GM12878 (cell line): ENCODE measurements around the gene DNASE2. TPM values are rescaled to one million over a fixed set of nuclear protein-coding genes. Genes with fewer than 3 reads are reported as not detected.

ENCODE experiments used
- ATAC-seq: fragments of 200-7000 bp; cut with Tn5 transposase; 3 replicates; pipeline ENCODE4 v1.9.1; 2020; ENCODE audit warnings: mild to moderate bottlenecking, moderate library complexity
- BruUV-seq: library from RNA; stranded (reverse); fragments of 400-500 nt; replicated peaks from 2 replicates; lab custom pipeline; 2021; lab: Mats Ljungman, UMichigan
- CTCF ChIA-PET: fragments of 300-600 bp; sonication (Branson Sonifier 250); formaldehyde crosslinking; extraction: SDS; loops from one replicate; lab custom pipeline; 2021; ENCODE audit warnings: inconsistent platforms; lab: Yijun Ruan, JAX
- POLR2A ChIA-PET: fragments of 350-600 bp; formaldehyde crosslinking; extraction: SDS; loops from one replicate; lab custom pipeline; 2021; ENCODE audit warnings: inconsistent platforms; lab: Charles Lee
- RAD21 ChIA-PET: fragments of 300-600 bp; sonication (Branson Sonifier 250); formaldehyde crosslinking; loops from one replicate; lab custom pipeline; 2023; ENCODE audit warnings: antibody characterized with exemption; ENCODE audit not compliant: unreplicated experiment; lab: Charles Lee
- SMC1A ChIA-PET: fragments of 300-600 bp; sonication (Branson Sonifier 250); formaldehyde crosslinking; loops from one replicate; lab custom pipeline; 2023; ENCODE audit not compliant: unreplicated experiment, uncharacterized antibody; lab: Charles Lee
- DNase-seq: peaks from one replicate; pipeline ENCODE4 v3.0.0-alpha.2; 2011; ENCODE audit warnings: low read depth, low spot score
- FAIRE-seq: peaks from 3 replicates; lab custom pipeline; 2011; peaks lifted over from hg19 to GRCh38; lab: Jason Lieb, UNC
- H2AFZ ChIP-seq: 2 replicates; pipeline ENCODE4 v1.6.0; 2011; ENCODE audit warnings: low read depth, low read length, control low read depth; ENCODE audit not compliant: control insufficient read depth
- H3K27ac ChIP-seq: 2 replicates; pipeline ENCODE4 v1.5.1; 2011; ENCODE audit warnings: control low read depth; ENCODE audit not compliant: control insufficient read depth, insufficient read depth
- H3K27me3 ChIP-seq, 2 experiments: replicated peaks in 1 of 2; 2 replicates each; pipeline versions ENCODE4 v1.6.0 to v1.6.1; 2011; ENCODE audit warnings: low read length in 1 of 2; ENCODE audit not compliant: control insufficient read depth in 2 of 2, insufficient read depth in 2 of 2
- H3K36me3 ChIP-seq, 2 experiments: 2 replicates each; pipeline ENCODE4 v1.5.1; 2011; ENCODE audit warnings: low read length in 1 of 2; ENCODE audit not compliant: control insufficient read depth in 2 of 2, insufficient read depth in 2 of 2
- H3K4me1 ChIP-seq: 2 replicates; pipeline ENCODE4 v1.6.1; 2011; ENCODE audit warnings: mild to moderate bottlenecking, low read length, moderate library complexity, mixed read lengths; ENCODE audit not compliant: control insufficient read depth, insufficient read depth
- H3K4me2 ChIP-seq: 2 replicates; pipeline ENCODE4 v1.6.0; 2011; ENCODE audit warnings: control low read depth; ENCODE audit not compliant: control insufficient read depth, insufficient read depth
- H3K4me3 ChIP-seq: fragments of 200-600 bp; sonication (generic); 2 replicates; pipeline ENCODE4 v1.5.1; 2016
- H3K79me2 ChIP-seq: 2 replicates; pipeline ENCODE4 v1.6.0; 2011; ENCODE audit warnings: low read length; ENCODE audit not compliant: control insufficient read depth, insufficient read depth
- H3K9ac ChIP-seq: 2 replicates; pipeline ENCODE4 v1.8.0; 2011; ENCODE audit warnings: low read length, control low read depth, mixed read lengths; ENCODE audit not compliant: control insufficient read depth, insufficient read depth
- H3K9me3 ChIP-seq: replicated peaks from 3 replicates; pipeline ENCODE4 v1.5.1; 2011; ENCODE audit warnings: mild to moderate bottlenecking, low read length; ENCODE audit not compliant: control insufficient read depth, insufficient read depth
- H4K20me1 ChIP-seq: 2 replicates; pipeline ENCODE4 v1.6.0; 2011; ENCODE audit not compliant: control insufficient read depth, insufficient read depth
- ASH2L ChIP-seq: fragments of 300-600, 200-600 bp; sonication (generic); IDR thresholded peaks from 2 replicates; pipeline ENCODE4 v1.6.1; 2017; ENCODE audit warnings: low read depth, mild to moderate bottlenecking, borderline replicate concordance
- BACH1 ChIP-seq: fragments of 450-650 bp; IDR thresholded peaks from 2 replicates; pipeline ENCODE4 v1.6.1; 2017; ENCODE audit warnings: mild to moderate bottlenecking, borderline replicate concordance
- BRCA1 ChIP-seq: IDR thresholded peaks from 2 replicates; pipeline ENCODE4 v1.6.1; 2011; ENCODE audit warnings: low read depth, low read length, improper control_type of control experiment
- CBX5 ChIP-seq: sonication (generic); IDR thresholded peaks from 2 replicates; pipeline ENCODE4 v1.6.1; 2016; ENCODE audit warnings: low read depth, moderate library complexity, mild to moderate bottlenecking, inconsistent platforms
- CHD1 ChIP-seq: IDR thresholded peaks from 2 replicates; pipeline ENCODE4 v1.6.1; 2012; ENCODE audit warnings: low read depth, low read length, improper control_type of control experiment
- CREM ChIP-seq: IDR thresholded peaks from 2 replicates; pipeline ENCODE4 v1.6.1; 2014; ENCODE audit warnings: antibody characterized with exemption, low read depth
- EP300 ChIP-seq, 2 experiments: fragments of 150-350 bp in 1 of 2; IDR thresholded peaks; 2 replicates each; pipeline ENCODE4 v1.6.1; 2011 to 2012; ENCODE audit warnings: low read depth in 2 of 2, low read length in 2 of 2, borderline replicate concordance in 1 of 2, improper control_type of control experiment in 1 of 2, inconsistent platforms in 1 of 2; ENCODE audit not compliant: control insufficient read depth in 1 of 2
- MYB ChIP-seq: fragments of 150-350 bp; IDR thresholded peaks from 2 replicates; pipeline ENCODE4 v1.6.1; 2014; ENCODE audit warnings: mild to moderate bottlenecking, low read depth, low read length, borderline replicate concordance
- NR2C1 ChIP-seq: fragments of 450-650 bp; IDR thresholded peaks from 2 replicates; pipeline ENCODE4 v1.6.1; 2017; ENCODE audit warnings: antibody characterized with exemption, mild to moderate bottlenecking, moderate library complexity
- RB1 ChIP-seq: fragments of 450-650 bp; formaldehyde crosslinking; IDR thresholded peaks from 2 replicates; pipeline ENCODE4 v1.6.1; 2017; ENCODE audit warnings: mild to moderate bottlenecking, borderline replicate concordance
- REST ChIP-seq: IDR thresholded peaks from 2 replicates; pipeline ENCODE4 v1.6.1; 2012; ENCODE audit warnings: mild to moderate bottlenecking, low read depth, low read length
- YBX1 ChIP-seq: fragments of 450-650 bp; IDR thresholded peaks from 2 replicates; pipeline ENCODE4 v1.6.1; 2016; ENCODE audit warnings: antibody characterized with exemption
- YY1 ChIP-seq: IDR thresholded peaks from 2 replicates; pipeline ENCODE4 v1.6.1; 2011; ENCODE audit warnings: low read depth, mild to moderate bottlenecking, low read length
- ZNF24 ChIP-seq: fragments of 450-650 bp; IDR thresholded peaks from 2 replicates; pipeline ENCODE4 v1.6.1; 2017; ENCODE audit warnings: antibody characterized with exemption, mild to moderate bottlenecking
- WGBS: methylation state at CpG from one replicate; pipeline ENCODE4 v1.1.6; 2016; ENCODE audit warnings: low lambda C conversion rate; ENCODE audit not compliant: insufficient replicate concordance, insufficient coverage; ENCODE audit errors: missing lambda C conversion rate; 5-methylcytosine and 5-hydroxymethylcytosine counted together
- in situ Hi-C: fragments of 300-500 bp; cut with MboI; formaldehyde crosslinking; loops from 9 replicates; pipeline ENCODE4 v1.14.3; 2018; ENCODE audit warnings: mixed read lengths
- intact Hi-C: fragments of 100-400 bp; cut with micrococcal nuclease; formaldehyde crosslinking; loops from one replicate; pipeline ENCODE4 v1.14.2; 2022; ENCODE audit not compliant: unreplicated experiment
- polyA plus RNA-seq, 11 experiments: library from polyadenylated mRNA; depleted of rRNA in 4 of 11; unstranded in 6 of 11; stranded (reverse) in 5 of 11; fragments of >200 nt; fragmentation: Nextera tagmentation in 4 of 11; fragmentation: Illumina TruSeq in 1 of 11; extraction: Ambion mirVana in 4 of 11; extraction: Trizol in 1 of 11; gene quantifications; 1 replicate in 1 of 11; 2 replicates in 10 of 11; pipeline versions ENCODE4 v1.2.1 to v1.2.3, GENCODE V29; 2011 to 2016; ENCODE audit warnings: inconsistent platforms in 2 of 11, missing spikeins in 2 of 11, low read depth in 1 of 11
- total RNA-seq, 4 experiments: library from RNA; depleted of rRNA in 3 of 4; stranded (reverse); fragments of >200 nt in 3 of 4; fragmentation: Illumina TruSeq in 1 of 4; extraction: Trizol in 1 of 4; gene quantifications; 2 replicates each; pipeline versions ENCODE4 v1.2.1 to v1.2.3, GENCODE V29; 2013 to 2021
- TF ChIP-seq, protein P1 (sequence below): IDR thresholded peaks from 2 replicates; pipeline ENCODE4 v1.6.1; 2012; ENCODE audit warnings: low read length, inconsistent platforms
- TF ChIP-seq, protein P2 (sequence below): IDR thresholded peaks from 2 replicates; pipeline ENCODE4 v1.6.1; 2012; ENCODE audit warnings: improper control_type of control experiment, low read depth, low read length; ENCODE audit not compliant: insufficient replicate concordance

DNASE2 gene
- total and polyA plus RNA-seq, 10 of the 15 experiments (the other 5 are each of a cell fraction or from before 2014, with no cell fraction given), result 4.9 to 32.1 (median 22.0) TPM

DNA sequence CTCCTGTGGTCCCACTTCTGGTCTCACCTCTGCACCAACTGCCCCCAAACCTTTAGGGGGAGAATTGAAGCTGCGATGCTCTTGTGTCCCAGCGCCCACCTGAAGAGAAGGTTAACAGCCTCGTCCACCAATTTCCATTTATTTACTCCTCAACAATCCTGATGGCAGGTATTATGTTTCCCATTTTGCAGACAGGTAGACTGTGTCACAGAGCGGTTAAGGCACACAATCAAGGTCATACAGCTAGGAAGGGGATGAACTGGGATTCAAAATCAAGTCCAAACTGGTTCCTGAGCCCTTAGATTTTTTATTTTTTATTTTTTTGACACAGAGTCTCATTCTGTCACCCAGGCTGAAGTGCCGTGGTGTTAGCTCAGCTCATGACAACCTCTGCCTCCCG lies 6.2 kb downstream of the DNASE2 start:
- Histone ChIP-seq H2AFZ (no peak overlapping the region), H4K20me1 (no peaks in the 10 kb centered on the region), H3K27me3 (no peaks in the 10 kb centered on the region), H3K9ac (no peak overlapping the region), H3K27ac (no peak overlapping the region), H3K4me3 (no peak overlapping the region), H3K4me1 (peaks cover under 1% of the 10 kb centered on the region; the same call in 1 of the 2 replicates), H3K79me2 (no peaks in the 10 kb centered on the region), H3K4me2 (no peak overlapping the region), H3K36me3 (peaks cover 0 to 4% of the 10 kb centered on the region in 2 experiments; a peak in 2 of 4 replicates), H3K9me3 (no peaks in the 10 kb centered on the region; the same call in 2 of the 3 replicates)
- POLR2A ChIA-PET, result no interaction called here
- ATAC-seq (no peak), DNase-seq (no peak), FAIRE-seq (no peak)
- in situ Hi-C loops (no loop called here), intact Hi-C loops (no loop called here)
- CTCF ChIA-PET, result interaction anchor here (1.7 kb wide), 1 partner anchor 10 kb away, joined by 6 read pairs; no protein-coding TSS in a partner anchor
- RAD21 ChIA-PET, result no interaction called here
- SMC1A ChIA-PET, result no interaction called here
- no TSS peak for BruUV-seq
- WGBS, result 87% methylated on average over 6 of the region's 6 CpGs
- TF ChIP-seq YBX1 (no peak), NR2C1 (no peak), BRCA1 (no peak), ZNF24 (no peak), ASH2L (no peak), MYB (no peak), RB1 (no peak), REST (no peak), EP300 (IDR thresholded peaks at IDR 0.05; ENCODE audit: borderline replicate concordance in 1 of 2, control insufficient read depth in 1 of 2, low read depth in 2 of 2, low read length in 2 of 2) (no peak), YY1 (no peak), CBX5 (no peak), CREM (no peak), BACH1 (no peak), CHD1 (no peak)
- TF ChIP-seq, protein P1, sequence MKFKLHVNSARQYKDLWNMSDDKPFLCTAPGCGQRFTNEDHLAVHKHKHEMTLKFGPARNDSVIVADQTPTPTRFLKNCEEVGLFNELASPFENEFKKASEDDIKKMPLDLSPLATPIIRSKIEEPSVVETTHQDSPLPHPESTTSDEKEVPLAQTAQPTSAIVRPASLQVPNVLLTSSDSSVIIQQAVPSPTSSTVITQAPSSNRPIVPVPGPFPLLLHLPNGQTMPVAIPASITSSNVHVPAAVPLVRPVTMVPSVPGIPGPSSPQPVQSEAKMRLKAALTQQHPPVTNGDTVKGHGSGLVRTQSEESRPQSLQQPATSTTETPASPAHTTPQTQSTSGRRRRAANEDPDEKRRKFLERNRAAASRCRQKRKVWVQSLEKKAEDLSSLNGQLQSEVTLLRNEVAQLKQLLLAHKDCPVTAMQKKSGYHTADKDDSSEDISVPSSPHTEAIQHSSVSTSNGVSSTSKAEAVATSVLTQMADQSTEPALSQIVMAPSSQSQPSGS, result no peak
- TF ChIP-seq, protein P2, sequence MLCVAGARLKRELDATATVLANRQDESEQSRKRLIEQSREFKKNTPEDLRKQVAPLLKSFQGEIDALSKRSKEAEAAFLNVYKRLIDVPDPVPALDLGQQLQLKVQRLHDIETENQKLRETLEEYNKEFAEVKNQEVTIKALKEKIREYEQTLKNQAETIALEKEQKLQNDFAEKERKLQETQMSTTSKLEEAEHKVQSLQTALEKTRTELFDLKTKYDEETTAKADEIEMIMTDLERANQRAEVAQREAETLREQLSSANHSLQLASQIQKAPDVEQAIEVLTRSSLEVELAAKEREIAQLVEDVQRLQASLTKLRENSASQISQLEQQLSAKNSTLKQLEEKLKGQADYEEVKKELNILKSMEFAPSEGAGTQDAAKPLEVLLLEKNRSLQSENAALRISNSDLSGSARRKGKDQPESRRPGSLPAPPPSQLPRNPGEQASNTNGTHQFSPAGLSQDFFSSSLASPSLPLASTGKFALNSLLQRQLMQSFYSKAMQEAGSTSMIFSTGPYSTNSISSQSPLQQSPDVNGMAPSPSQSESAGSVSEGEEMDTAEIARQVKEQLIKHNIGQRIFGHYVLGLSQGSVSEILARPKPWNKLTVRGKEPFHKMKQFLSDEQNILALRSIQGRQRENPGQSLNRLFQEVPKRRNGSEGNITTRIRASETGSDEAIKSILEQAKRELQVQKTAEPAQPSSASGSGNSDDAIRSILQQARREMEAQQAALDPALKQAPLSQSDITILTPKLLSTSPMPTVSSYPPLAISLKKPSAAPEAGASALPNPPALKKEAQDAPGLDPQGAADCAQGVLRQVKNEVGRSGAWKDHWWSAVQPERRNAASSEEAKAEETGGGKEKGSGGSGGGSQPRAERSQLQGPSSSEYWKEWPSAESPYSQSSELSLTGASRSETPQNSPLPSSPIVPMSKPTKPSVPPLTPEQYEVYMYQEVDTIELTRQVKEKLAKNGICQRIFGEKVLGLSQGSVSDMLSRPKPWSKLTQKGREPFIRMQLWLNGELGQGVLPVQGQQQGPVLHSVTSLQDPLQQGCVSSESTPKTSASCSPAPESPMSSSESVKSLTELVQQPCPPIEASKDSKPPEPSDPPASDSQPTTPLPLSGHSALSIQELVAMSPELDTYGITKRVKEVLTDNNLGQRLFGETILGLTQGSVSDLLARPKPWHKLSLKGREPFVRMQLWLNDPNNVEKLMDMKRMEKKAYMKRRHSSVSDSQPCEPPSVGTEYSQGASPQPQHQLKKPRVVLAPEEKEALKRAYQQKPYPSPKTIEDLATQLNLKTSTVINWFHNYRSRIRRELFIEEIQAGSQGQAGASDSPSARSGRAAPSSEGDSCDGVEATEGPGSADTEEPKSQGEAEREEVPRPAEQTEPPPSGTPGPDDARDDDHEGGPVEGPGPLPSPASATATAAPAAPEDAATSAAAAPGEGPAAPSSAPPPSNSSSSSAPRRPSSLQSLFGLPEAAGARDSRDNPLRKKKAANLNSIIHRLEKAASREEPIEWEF, result no peak
